Natural killer cell treated with Interleukin-12 subunit alpha and Interleukin-12 subunit beta and Interleukin-15 and Interleukin-18, amount 100 ng/mL, for 72 hours (primary cell): ENCODE measurements around the gene SLC37A2. TPM values are rescaled to one million over a fixed set of nuclear protein-coding genes. Genes with fewer than 3 reads are reported as not detected.
"Not testable (repeated sequence)": the region's sequence is repeated elsewhere in the genome, so short reads cannot be mapped to it uniquely, and the experiment has no call there.

Experiments used
- ATAC-seq, 2 donors: fragments of 150-1000 bp; cut with Tn5 transposase in 1 of 2; sonication (Bioruptor Pico), chemical (Tn5 transposase) in 1 of 2; 2 replicates each; pipeline ENCODE4 v1.10.0; 2021
- DNase-seq: peaks from one replicate; pipeline ENCODE4 v3.0.0; 2022; ENCODE audit warnings: low spot score
- H3K27ac Mint-ChIP-seq, 2 donors: 1 replicate in 1 of 2; 2 replicates in 1 of 2; pipeline ENCODE4 v1.8.0; 2022; ENCODE audit warnings: mixed read lengths in 2 of 2, mild to moderate bottlenecking in 1 of 2, moderate library complexity in 1 of 2
- H3K27me3 Mint-ChIP-seq, 2 donors: 1 replicate in 1 of 2; 2 replicates in 1 of 2; pipeline ENCODE4 v1.8.0; 2022; ENCODE audit warnings: mixed read lengths in 2 of 2
- H3K36me3 Mint-ChIP-seq: one replicate; pipeline ENCODE4 v1.8.0; 2022; ENCODE audit warnings: mixed read lengths
- H3K4me1 Mint-ChIP-seq, 2 donors: 1 replicate in 1 of 2; 2 replicates in 1 of 2; pipeline ENCODE4 v1.8.0; 2022; ENCODE audit warnings: low read depth in 2 of 2, mixed read lengths in 2 of 2, mild to moderate bottlenecking in 1 of 2
- H3K4me3 Mint-ChIP-seq: one replicate; pipeline ENCODE4 v1.8.0; 2022; ENCODE audit warnings: mixed read lengths
- H3K9me3 Mint-ChIP-seq: 2 replicates; pipeline ENCODE4 v1.8.0; 2022; ENCODE audit warnings: mixed read lengths
- total RNA-seq, 2 donors: library from RNA; stranded (reverse); gene quantifications; one replicate each; pipeline ENCODE4 v1.2.3, GENCODE V29; 2022

The SLC37A2 gene
- 1 to 10 TPM in 1 of 2 donors, under 1 TPM in 1; 0.36 to 1.0 TPM for total RNA-seq

GRCh38 chr11:125062931-125063428, at the start of gene SLC37A2:
Gene SLC37A2 (plus strand): TSS chr11:125063305. CDS start chr11:125063368, 63 bp downstream.
- peak; percentile 86 for DNase-seq
- Mint-ChIP-seq H3K4me3 (peak within 1 kb of the TSS; percentile 84), H3K27me3 (peaks cover 6 to 13% of the 10 kb centered on the region in 2 donors), H3K27ac (peak within 1 kb of the TSS; percentile 3 to 27), H3K4me1 (peaks cover 9 to 10% of the 10 kb centered on the region in 2 donors), H3K36me3 (no peaks in the 10 kb centered on the region), H3K9me3 (no peaks in the 10 kb centered on the region)
- peak; percentile 94 to 95 for ATAC-seq

- no peak overlapping the region for H3K27ac Mint-ChIP-seq
- no peaks in the 10 kb centered on the region for H3K27me3 Mint-ChIP-seq
- H3K4me3 Mint-ChIP-seq = no peak overlapping the region
- DNase-seq (no peak), ATAC-seq (no peak)
- no peaks in the 10 kb centered on the region for H3K36me3 Mint-ChIP-seq
- no peaks in the 10 kb centered on the region for H3K4me1 Mint-ChIP-seq
- no peaks in the 10 kb centered on the region for H3K9me3 Mint-ChIP-seq
Observed at GRCh38 chr11:125016413-125016812, 46.7 kb upstream of the SLC37A2 start.

- ATAC-seq (no peak), DNase-seq (no peak)
- Mint-ChIP-seq H3K9me3 (no peaks in the 10 kb centered on the region), H3K27ac (no peak overlapping the region), H3K27me3 (no peaks in the 10 kb centered on the region), H3K36me3 (no peaks in the 10 kb centered on the region), H3K4me3 (no peak overlapping the region), H3K4me1 (no peaks in the 10 kb centered on the region)
Observed at GRCh38 chr11:125020342-125020741, 42.8 kb upstream of the SLC37A2 start.

- H3K4me3 Mint-ChIP-seq = no peak overlapping the region
- no peak overlapping the region for H3K27ac Mint-ChIP-seq
- no peaks in the 10 kb centered on the region for H3K27me3 Mint-ChIP-seq
Observed at GRCh38 chr11:125022551-125022950, 40.6 kb upstream of the SLC37A2 start.

GRCh38 chr11:125025968-125026367, 37.1 kb upstream of the SLC37A2 start:
- H3K27ac Mint-ChIP-seq = no peak overlapping the region
- no peaks in the 10 kb centered on the region for H3K27me3 Mint-ChIP-seq
- H3K9me3 Mint-ChIP-seq = no peaks in the 10 kb centered on the region
- DNase-seq (no peak), ATAC-seq (no peak)
- no peak overlapping the region for H3K4me3 Mint-ChIP-seq
- peaks cover 7% of the 10 kb centered on the region for H3K36me3 Mint-ChIP-seq
- no peaks in the 10 kb centered on the region for H3K4me1 Mint-ChIP-seq

More at GRCh38 chr11:125022551-125022950, 40.6 kb upstream of the SLC37A2 start:
- Mint-ChIP-seq H3K36me3 (no peaks in the 10 kb centered on the region), H3K9me3 (no peaks in the 10 kb centered on the region), H3K4me1 (no peaks in the 10 kb centered on the region)
- ATAC-seq (no peak), DNase-seq (no peak)

- not testable (repeated sequence) for H3K27me3 Mint-ChIP-seq, H3K9me3 Mint-ChIP-seq, H3K4me1 Mint-ChIP-seq, DNase-seq, ATAC-seq, H3K4me3 Mint-ChIP-seq, H3K27ac Mint-ChIP-seq
- peaks cover 16% of the 10 kb centered on the region for H3K36me3 Mint-ChIP-seq
Observed at GRCh38 chr11:125029431-125029830, 33.7 kb upstream of the SLC37A2 start.

GRCh38 chr11:125036933-125037332, 26.2 kb upstream of the SLC37A2 start:
- DNase-seq = no peak
- peaks cover 37% of the 10 kb centered on the region for H3K36me3 Mint-ChIP-seq
- H3K27ac Mint-ChIP-seq = no peak overlapping the region
- no peaks in the 10 kb centered on the region for H3K27me3 Mint-ChIP-seq
- H3K4me1 Mint-ChIP-seq = peaks cover 0 to 11% of the 10 kb centered on the region in 2 donors
- ATAC-seq = peak in 1 of 2 donors; percentile 90
- peaks cover 8% of the 10 kb centered on the region for H3K9me3 Mint-ChIP-seq
- H3K4me3 Mint-ChIP-seq = no peak overlapping the region

- DNase-seq (no peak), ATAC-seq (no peak)
- no peak overlapping the region for H3K4me3 Mint-ChIP-seq
- no peak overlapping the region for H3K27ac Mint-ChIP-seq
- H3K4me1 Mint-ChIP-seq = peaks cover 0 to 4% of the 10 kb centered on the region in 2 donors
- H3K9me3 Mint-ChIP-seq = no peaks in the 10 kb centered on the region
- no peaks in the 10 kb centered on the region for H3K36me3 Mint-ChIP-seq
- H3K27me3 Mint-ChIP-seq = no peaks in the 10 kb centered on the region
Observed at GRCh38 chr11:125049164-125049792, 13.8 kb upstream of the SLC37A2 start.

GRCh38 chr11:125052047-125052446, 11.1 kb upstream of the SLC37A2 start:
- Mint-ChIP-seq H3K4me3 (no peak overlapping the region), H3K9me3 (no peaks in the 10 kb centered on the region), H3K36me3 (no peaks in the 10 kb centered on the region), H3K4me1 (peaks cover 0 to 4% of the 10 kb centered on the region in 2 donors), H3K27ac (no peak overlapping the region), H3K27me3 (no peaks in the 10 kb centered on the region)
- ATAC-seq = no peak
- no peak for DNase-seq

- H3K9me3 Mint-ChIP-seq = no peaks in the 10 kb centered on the region
Observed at GRCh38 chr11:125053167-125053566, 9.9 kb upstream of the SLC37A2 start.

GRCh38 chr11:125055107-125055715, 7.9 kb upstream of the SLC37A2 start:
- no peaks in the 10 kb centered on the region for H3K36me3 Mint-ChIP-seq
- no peak overlapping the region for H3K4me3 Mint-ChIP-seq
- no peaks in the 10 kb centered on the region for H3K9me3 Mint-ChIP-seq
- ATAC-seq (no peak), DNase-seq (no peak)
- no peaks in the 10 kb centered on the region for H3K27me3 Mint-ChIP-seq
- peaks cover 0 to 4% of the 10 kb centered on the region in 2 donors for H3K4me1 Mint-ChIP-seq
- H3K27ac Mint-ChIP-seq = no peak overlapping the region

More at GRCh38 chr11:125053167-125053566, 9.9 kb upstream of the SLC37A2 start:
- no peak for DNase-seq
- Mint-ChIP-seq H3K36me3 (no peaks in the 10 kb centered on the region), H3K27ac (no peak overlapping the region), H3K27me3 (no peaks in the 10 kb centered on the region), H3K4me3 (no peak overlapping the region), H3K4me1 (peaks cover 0 to 4% of the 10 kb centered on the region in 2 donors)
- peak in 1 of 2 donors; percentile 56 for ATAC-seq

GRCh38 chr11:125056111-125056510, 7.0 kb upstream of the SLC37A2 start:
- not testable (repeated sequence) for DNase-seq, H3K27ac Mint-ChIP-seq, H3K4me3 Mint-ChIP-seq, H3K4me1 Mint-ChIP-seq, H3K27me3 Mint-ChIP-seq, H3K9me3 Mint-ChIP-seq, ATAC-seq, H3K36me3 Mint-ChIP-seq

GRCh38 chr11:125056931-125057692, 6.0 kb upstream of the SLC37A2 start:
- ATAC-seq (no peak), DNase-seq (no peak)
- H3K4me3 Mint-ChIP-seq = no peak overlapping the region
- peaks cover 0 to 4% of the 10 kb centered on the region in 2 donors for H3K27me3 Mint-ChIP-seq
- no peaks in the 10 kb centered on the region for H3K36me3 Mint-ChIP-seq
- no peaks in the 10 kb centered on the region for H3K9me3 Mint-ChIP-seq
- peaks cover 3 to 5% of the 10 kb centered on the region in 2 donors for H3K4me1 Mint-ChIP-seq
- no peak overlapping the region for H3K27ac Mint-ChIP-seq

GRCh38 chr11:125057693-125058016, 5.5 kb upstream of the SLC37A2 start:
- H3K4me3 Mint-ChIP-seq = no peak overlapping the region
- no peak for ATAC-seq
- peaks cover 0 to 8% of the 10 kb centered on the region in 2 donors for H3K27me3 Mint-ChIP-seq

More at GRCh38 chr11:125057693-125058016, 5.5 kb upstream of the SLC37A2 start:
- Mint-ChIP-seq H3K36me3 (no peaks in the 10 kb centered on the region), H3K27ac (no peak overlapping the region), H3K9me3 (no peaks in the 10 kb centered on the region), H3K4me1 (peaks cover 7 to 8% of the 10 kb centered on the region in 2 donors)
- DNase-seq = no peak
